T-cell (primary cell): Measurements from ENCODE around the gene WFDC12. TPM values are rescaled to one million over a fixed set of nuclear protein-coding genes. Genes with fewer than 3 reads are reported as not detected.
A peak's percentile ranks its signal among the peaks of the same experiment; 100 is the strongest.

ENCODE experiments used
- ATAC-seq, 4 experiments: fragments of 200-7000 bp in 3 of 4; fragments of 150-1000 bp in 1 of 4; cut with Tn5 transposase; replicated peaks in 1 of 4; 1 replicate in 3 of 4; 2 replicates in 1 of 4; pipeline ENCODE4 v1.10.0; 2021; ENCODE audit warnings: moderate library complexity in 3 of 4, mild to moderate bottlenecking in 2 of 4, moderate number of reproducible peaks in 1 of 4
- CTCF ChIA-PET, 2 donors: fragments of 300-600 bp; sonication (Branson Sonifier 250); formaldehyde crosslinking; loops; one replicate each; lab custom pipeline; 2022; ENCODE audit warnings: antibody characterized with exemption in 2 of 2; lab: Charles Lee
- POLR2A ChIA-PET, 2 donors: fragments of 300-600 bp; sonication (Branson Sonifier 250); formaldehyde crosslinking; loops; one replicate each; lab custom pipeline; 2022; ENCODE audit warnings: antibody characterized with exemption in 2 of 2; lab: Charles Lee
- DNase-seq, 35 experiments: peaks; one replicate each; pipeline versions ENCODE4 v3.0.0 to v3.0.0-alpha.2; 2013 to 2023
- H3K27ac ChIP-seq: one replicate; pipeline ENCODE4 v1.5.1; 2013; ENCODE audit warnings: low read length
- H3K27me3 ChIP-seq, 2 experiments: replicated peaks in 1 of 2; 1 replicate in 1 of 2; 2 replicates in 1 of 2; pipeline versions ENCODE4 v1.6.1 to v1.7.0; 2013; ENCODE audit warnings: low read length in 1 of 2, mixed read lengths in 1 of 2; ENCODE audit not compliant: control insufficient read depth in 2 of 2, insufficient read depth in 2 of 2; ENCODE audit errors: extremely low read depth in 1 of 2
- H3K36me3 ChIP-seq, 2 donors: 1 replicate in 1 of 2; 2 replicates in 1 of 2; pipeline versions ENCODE4 v1.6.1 to v1.7.0; 2013; ENCODE audit warnings: low read length in 1 of 2; ENCODE audit not compliant: control insufficient read depth in 2 of 2, insufficient read depth in 1 of 2; ENCODE audit errors: extremely low read depth in 1 of 2
- H3K4me1 ChIP-seq, 2 experiments: 1 replicate in 1 of 2; 2 replicates in 1 of 2; pipeline versions ENCODE4 v1.6.1 to v1.7.0; 2013; ENCODE audit warnings: low read length in 2 of 2, mixed read lengths in 1 of 2; ENCODE audit not compliant: insufficient read depth in 2 of 2, control insufficient read depth in 1 of 2; ENCODE audit errors: extremely low read depth in 1 of 2
- H3K4me3 ChIP-seq, 2 donors: 1 replicate in 1 of 2; 2 replicates in 1 of 2; pipeline versions ENCODE4 v1.5.1 to v1.7.0; 2013; ENCODE audit warnings: mild to moderate bottlenecking in 2 of 2, low read length in 1 of 2, moderate library complexity in 1 of 2; ENCODE audit not compliant: control insufficient read depth in 1 of 2; ENCODE audit errors: extremely low read depth in 1 of 2
- H3K9me3 ChIP-seq: 2 replicates; pipeline ENCODE4 v1.7.0; 2013
- H3K27ac Mint-ChIP-seq, 2 donors: one replicate each; pipeline ENCODE4 v1.8.0; 2020 to 2021; ENCODE audit warnings: mild to moderate bottlenecking in 2 of 2, mixed read lengths in 2 of 2
- H3K27me3 Mint-ChIP-seq, 2 donors: one replicate each; pipeline ENCODE4 v1.8.0; 2021 to 2022; ENCODE audit warnings: mixed read lengths in 2 of 2
- H3K36me3 Mint-ChIP-seq: one replicate; pipeline ENCODE4 v1.8.0; 2021; ENCODE audit warnings: mixed read lengths
- H3K4me1 Mint-ChIP-seq, 3 donors: one replicate each; pipeline ENCODE4 v1.8.0; 2020 to 2022; ENCODE audit warnings: mixed read lengths in 3 of 3, mild to moderate bottlenecking in 1 of 3
- H3K4me3 Mint-ChIP-seq, 3 donors: one replicate each; pipeline ENCODE4 v1.8.0; 2020 to 2022; ENCODE audit warnings: mild to moderate bottlenecking in 3 of 3, mixed read lengths in 3 of 3, moderate library complexity in 3 of 3
- H3K9me3 Mint-ChIP-seq, 3 donors: one replicate each; pipeline ENCODE4 v1.8.0; 2020 to 2022; ENCODE audit warnings: mixed read lengths in 3 of 3
- WGBS: methylation state at CpG from one replicate; pipeline ENCODE4 v1.1.5; 2013; ENCODE audit warnings: missing lambda C conversion rate; ENCODE audit not compliant: insufficient coverage; 5-methylcytosine and 5-hydroxymethylcytosine counted together
- total RNA-seq, 35 experiments: library from RNA in 6 of 35; stranded (reverse) in 6 of 35; fragments of 120-200 nt in 1 of 35; gene quantifications; one replicate each; pipeline versions ENCODE4 v1.2.1 to v1.2.4 and lab custom pipeline; 2013 to 2026

Gene WFDC12
- total RNA-seq, 5 donors from 2014 or later (not counting 1 experiment from before 2014, with no cell fraction given): not detected

GRCh38 chr20:45104786-45105185 lies 19.5 kb downstream of the WFDC12 start:
- Histone ChIP-seq H3K4me3 (no peak overlapping the region), H3K36me3 (no peaks in the 10 kb centered on the region), H3K9me3 (no peaks in the 10 kb centered on the region), H3K4me1 (peaks cover 0 to 6% of the 10 kb centered on the region in 2 experiments), H3K27me3 (peaks cover 9 to 20% of the 10 kb centered on the region in 2 experiments), H3K27ac (no peak overlapping the region)
- no peaks in the 10 kb centered on the region for H3K9me3 Mint-ChIP-seq
- no peak overlapping the region for H3K4me3 Mint-ChIP-seq
- no peaks in the 10 kb centered on the region for H3K36me3 Mint-ChIP-seq
- WGBS: 90% methylated on average over 2 of the region's 5 CpGs
- H3K27me3 Mint-ChIP-seq: peaks cover 26 to 37% of the 10 kb centered on the region in 2 donors
- peaks cover 0 to 7% (median 7%) of the 10 kb centered on the region in 3 donors for H3K4me1 Mint-ChIP-seq
- CTCF ChIA-PET: interaction anchor here in 1 of 2 donors (1.5 kb wide), 1 partner anchor 9 kb away, joined by 5 read pairs; no protein-coding TSS in a partner anchor
- ATAC-seq (no peak), DNase-seq (no peak)
- no peak overlapping the region for H3K27ac Mint-ChIP-seq
- POLR2A ChIA-PET: no interaction called here

DNA sequence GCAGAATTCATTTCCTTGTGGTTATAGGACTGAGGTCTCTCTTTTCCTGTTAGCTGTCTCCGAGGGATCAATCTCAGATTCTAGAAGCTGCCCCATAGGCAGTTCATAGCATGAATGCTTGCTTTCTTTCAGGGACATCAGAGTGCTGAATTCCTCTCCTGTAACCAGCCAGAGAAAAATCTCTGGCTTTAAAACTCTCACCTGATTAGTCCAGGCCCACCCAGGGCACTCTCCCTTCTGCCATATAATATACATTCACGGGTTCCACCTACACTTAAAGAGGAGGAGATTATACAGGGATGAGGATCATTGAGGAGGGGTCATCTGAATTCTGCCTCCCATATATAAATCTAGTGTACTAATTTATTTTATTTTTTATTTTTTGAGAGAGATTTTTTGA lies 21.2 kb downstream of the WFDC12 start:
- Histone ChIP-seq H3K27me3 (peaks cover 17 to 30% of the 10 kb centered on the region in 2 experiments), H3K36me3 (no peaks in the 10 kb centered on the region), H3K9me3 (no peaks in the 10 kb centered on the region), H3K4me1 (peaks cover 0 to 12% of the 10 kb centered on the region in 2 experiments), H3K4me3 (no peak overlapping the region), H3K27ac (no peak overlapping the region)
- H3K4me3 Mint-ChIP-seq: no peak overlapping the region
- ChIA-PET CTCF (interaction anchor here in 1 of 2 donors (0.5 to 0.6 kb wide), 2 partner anchors 62 to 91 kb away, joined by 3 read pairs; no protein-coding TSS in a partner anchor), POLR2A (no interaction called here)
- 50% methylated on average over 1 of the region's 2 CpGs for WGBS
- peaks cover 39 to 43% of the 10 kb centered on the region in 2 donors for H3K27me3 Mint-ChIP-seq
- peaks cover 0 to 13% (median 13%) of the 10 kb centered on the region in 3 donors for H3K4me1 Mint-ChIP-seq
- H3K9me3 Mint-ChIP-seq: no peaks in the 10 kb centered on the region
- DNase-seq (no peak), ATAC-seq (no peak)
- H3K36me3 Mint-ChIP-seq: no peaks in the 10 kb centered on the region
- H3K27ac Mint-ChIP-seq: no peak overlapping the region

GRCh38 chr20:45101333-45101850 lies 22.9 kb downstream of the WFDC12 start:
- no peak overlapping the region for H3K27ac Mint-ChIP-seq
- Histone ChIP-seq H3K36me3 (no peaks in the 10 kb centered on the region), H3K4me3 (no peak overlapping the region), H3K4me1 (peaks cover 0 to 20% of the 10 kb centered on the region in 2 experiments), H3K27ac (no peak overlapping the region), H3K9me3 (no peaks in the 10 kb centered on the region), H3K27me3 (peaks cover 14 to 41% of the 10 kb centered on the region in 2 experiments)
- H3K4me1 Mint-ChIP-seq: peaks cover 4 to 18% (median 17%) of the 10 kb centered on the region in 3 donors
- peaks cover 49 to 50% of the 10 kb centered on the region in 2 donors for H3K27me3 Mint-ChIP-seq
- H3K4me3 Mint-ChIP-seq: peak overlapping the region in 1 of 3 donors; percentile 4
- no peaks in the 10 kb centered on the region for H3K36me3 Mint-ChIP-seq
- 60% methylated on average over 3 of the region's 6 CpGs for WGBS
- no peaks in the 10 kb centered on the region for H3K9me3 Mint-ChIP-seq
- ChIA-PET POLR2A (no interaction called here), CTCF (interaction anchor here in 1 of 2 donors (0.9 kb wide), 1 partner anchor 57 kb away, joined by 3 read pairs; no protein-coding TSS in a partner anchor)
- ATAC-seq: no peak
- no peak for DNase-seq

DNA sequence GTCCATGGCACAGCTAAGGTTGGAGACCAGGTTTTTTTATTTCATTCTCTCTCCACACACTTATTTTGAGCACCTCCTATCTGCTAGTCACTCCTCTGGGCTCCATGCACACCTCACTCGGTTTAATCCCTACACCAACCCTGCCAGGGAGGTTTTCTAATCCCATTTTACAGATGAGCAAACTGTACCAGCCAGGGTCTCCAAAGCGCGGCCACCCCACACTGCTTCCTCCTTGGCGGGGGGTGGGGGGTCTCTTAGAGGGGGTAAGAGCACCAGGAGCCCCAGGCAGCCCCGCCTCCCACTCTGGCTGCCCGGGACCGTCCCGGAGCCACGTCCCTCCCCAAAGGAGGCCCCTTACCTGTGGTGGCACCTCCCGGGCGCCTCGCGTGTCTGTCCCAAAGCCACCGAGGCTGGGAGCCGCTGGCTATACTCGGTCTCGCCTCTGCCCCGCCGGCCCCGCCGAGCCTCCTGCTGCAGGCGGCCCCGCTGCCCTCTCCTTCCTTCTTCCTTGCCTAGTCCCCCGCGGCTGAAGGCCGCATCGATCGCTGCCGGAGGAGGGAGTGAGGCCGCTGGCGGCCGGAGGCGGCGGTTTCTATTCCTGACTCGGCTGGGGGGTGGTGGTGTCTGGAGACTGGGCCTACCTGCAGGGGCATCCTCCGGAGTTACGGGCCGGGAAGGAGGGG lies 23.6 kb downstream of the WFDC12 start, which contains the start of gene KCNS1:
TSS of gene KCNS1 (minus strand) at position 565 of the 683 bp plus-strand sequence. CDS start 1,891 bp downstream, outside the sequence.
- H3K27me3 ChIP-seq: peaks cover 14 to 45% of the 10 kb centered on the region in 2 experiments
- ChIA-PET CTCF (interaction anchor here in 1 of 2 donors (0.9 kb wide), 1 partner anchor 56 kb away, joined by 3 read pairs; no protein-coding TSS in a partner anchor), POLR2A (no interaction called here)
- Mint-ChIP-seq H3K27ac (no peak within 1 kb of the TSS), H3K4me1 (peaks cover 4 to 21% (median 20%) of the 10 kb centered on the region in 3 donors), H3K4me3 (peak within 1 kb of the TSS in 1 of 3 donors; percentile 4), H3K9me3 (no peaks in the 10 kb centered on the region), H3K27me3 (peaks cover 49 to 55% of the 10 kb centered on the region in 2 donors), H3K36me3 (no peaks in the 10 kb centered on the region)
- H3K4me1 ChIP-seq: peaks cover 0 to 20% of the 10 kb centered on the region in 2 experiments
- DNase-seq (no peak), ATAC-seq (peak in 1 of 4 experiments; percentile 20)
- no peak within 1 kb of the TSS for H3K4me3 ChIP-seq
- no peak within 1 kb of the TSS for H3K27ac ChIP-seq
- WGBS: 10% methylated on average over 24 of the region's 38 CpGs
- H3K9me3 ChIP-seq: no peaks in the 10 kb centered on the region
- no peaks in the 10 kb centered on the region for H3K36me3 ChIP-seq

GRCh38 chr20:45098103-45098773 lies 26.0 kb downstream of the WFDC12 start:
- H3K9me3 ChIP-seq: no peaks in the 10 kb centered on the region

More at GRCh38 chr20:45098103-45098773, 26.0 kb downstream of the WFDC12 start:
- H3K27ac ChIP-seq: no peak overlapping the region
- H3K36me3 ChIP-seq: no peaks in the 10 kb centered on the region
- WGBS: 13% methylated on average over 86 of the region's 91 CpGs
- peak overlapping the region in 1 of 2 donors; percentile 66 for H3K4me3 ChIP-seq
- Mint-ChIP-seq H3K9me3 (no peaks in the 10 kb centered on the region), H3K4me3 (peak overlapping the region; percentile 1 to 71 (median 3)), H3K4me1 (peaks cover 4 to 24% (median 21%) of the 10 kb centered on the region in 3 donors), H3K27me3 (peaks cover 43 to 53% of the 10 kb centered on the region in 2 donors), H3K27ac (no peak overlapping the region), H3K36me3 (no peaks in the 10 kb centered on the region)
- ChIA-PET CTCF (interaction anchor here (0.9 to 1.5 kb wide), 3 partner anchors 54 to 673 kb away, joined by 3 to 4 read pairs (median 3); no protein-coding TSS in a partner anchor), POLR2A (no interaction called here)
- H3K4me1 ChIP-seq: peaks cover 0 to 20% of the 10 kb centered on the region in 2 experiments
- ATAC-seq: peak; percentile 11 to 28 (median 26)
- peaks cover 14 to 45% of the 10 kb centered on the region in 2 experiments for H3K27me3 ChIP-seq
- peak in 9 of 35 experiments; percentile 9 to 45 (median 18) for DNase-seq
